CD4-positive, alpha-beta T cell (primary cell): ENCODE measurements around the gene LHFPL6. TPM values are rescaled to one million over a fixed set of nuclear protein-coding genes. Genes with fewer than 3 reads are reported as not detected.

ENCODE experiments used
- ATAC-seq: fragments of 200-7000 bp; cut with Tn5 transposase; one replicate; pipeline ENCODE4 v1.10.0; 2022; ENCODE audit warnings: mild to moderate bottlenecking; ENCODE audit not compliant: poor library complexity
- CTCF ChIA-PET: fragments of 350-600 bp; sonication (Branson Sonifier 250); formaldehyde crosslinking; loops from one replicate; lab custom pipeline; 2021; ENCODE audit warnings: antibody characterized with exemption, inconsistent platforms; lab: Charles Lee
- POLR2A ChIA-PET: fragments of 350-600 bp; sonication (Branson Sonifier 250); formaldehyde crosslinking; loops from one replicate; lab custom pipeline; 2021; ENCODE audit warnings: antibody characterized with exemption, inconsistent platforms; lab: Charles Lee
- DNase-seq, 14 experiments: peaks; one replicate each; pipeline ENCODE4 v3.0.0-alpha.2; 2013 to 2020; ENCODE audit warnings: mixed read lengths in 2 of 14
- H3K27ac ChIP-seq, 2 donors: one replicate each; pipeline versions ENCODE4 v1.5.1 to v1.7.0; 2013; ENCODE audit warnings: low read length in 2 of 2, low read depth in 1 of 2, mild to moderate bottlenecking in 1 of 2
- H3K27me3 ChIP-seq, 2 experiments: 1 replicate in 1 of 2; 2 replicates in 1 of 2; pipeline versions ENCODE4 v1.6.1 to v1.7.0; 2013; ENCODE audit warnings: low read length in 2 of 2, control low read depth in 1 of 2, mild to moderate bottlenecking in 1 of 2, moderate library complexity in 1 of 2; ENCODE audit not compliant: insufficient read depth in 2 of 2, control insufficient read depth in 1 of 2
- H3K36me3 ChIP-seq: one replicate; pipeline ENCODE4 v1.6.1; 2013; ENCODE audit warnings: low read length, control low read depth; ENCODE audit not compliant: insufficient read depth
- H3K4me1 ChIP-seq: one replicate; pipeline ENCODE4 v1.6.1; 2013; ENCODE audit warnings: low read length, control low read depth; ENCODE audit not compliant: insufficient read depth
- H3K4me3 ChIP-seq: one replicate; pipeline ENCODE4 v1.5.1; 2013; ENCODE audit warnings: mild to moderate bottlenecking, low read length, moderate library complexity
- H3K9me3 ChIP-seq, 2 experiments: 1 replicate in 1 of 2; 2 replicates in 1 of 2; pipeline versions ENCODE4 v1.6.1 to v1.7.0; 2013; ENCODE audit warnings: low read length in 2 of 2, mild to moderate bottlenecking in 2 of 2, control low read depth in 1 of 2, moderate library complexity in 1 of 2; ENCODE audit not compliant: control insufficient read depth in 1 of 2, insufficient read depth in 1 of 2
- H3K27ac Mint-ChIP-seq: one replicate; pipeline ENCODE4 v1.8.0; 2020; ENCODE audit warnings: mixed read lengths
- H3K27me3 Mint-ChIP-seq: one replicate; pipeline ENCODE4 v1.8.0; 2021; ENCODE audit warnings: mixed read lengths
- H3K36me3 Mint-ChIP-seq: one replicate; pipeline ENCODE4 v1.8.0; 2021; ENCODE audit warnings: low read depth, mixed read lengths
- H3K4me1 Mint-ChIP-seq: one replicate; pipeline ENCODE4 v1.8.0; 2021; ENCODE audit warnings: low read depth, mixed read lengths
- H3K4me3 Mint-ChIP-seq: one replicate; pipeline ENCODE4 v1.8.0; 2020; ENCODE audit warnings: mild to moderate bottlenecking, mixed read lengths
- H3K9me3 Mint-ChIP-seq: one replicate; pipeline ENCODE4 v1.8.0; 2020; ENCODE audit warnings: mixed read lengths
- CTCF ChIP-seq: fragments of 200-600 bp; IDR thresholded peaks from one replicate; pipeline ENCODE4 v1.8.0; 2022; ENCODE audit warnings: antibody characterized with exemption, mild to moderate bottlenecking
- intact Hi-C, 2 experiments: fragments of 100-400 bp; cut with DNase I in 1 of 2; cut with micrococcal nuclease in 1 of 2; formaldehyde crosslinking; loops; one replicate each; pipeline versions ENCODE4 v1.15.1 to v1.9.0; 2023 to 2025; cut with DNase I, micrococcal nuclease
- total RNA-seq, 174 experiments: library from RNA in 2 of 174; stranded (reverse) in 2 of 174; gene quantifications; one replicate each; pipeline ENCODE4 v1.2.3 and lab custom pipeline; 2021 to 2026

LHFPL6 gene
- total RNA-seq, 2 experiments from 2014 or later: not detected

GRCh38 chr13:39524795-39525194, 78.2 kb downstream of the LHFPL6 start:
- intact Hi-C loops: no loop called here

GRCh38 chr13:39522329-39522728, 80.7 kb downstream of the LHFPL6 start:
- Mint-ChIP-seq H3K4me1 (no peaks in the 10 kb centered on the region), H3K4me3 (no peak overlapping the region), H3K9me3 (no peaks in the 10 kb centered on the region), H3K27me3 (peaks cover 24% of the 10 kb centered on the region), H3K36me3 (no peaks in the 10 kb centered on the region), H3K27ac (no peak overlapping the region)
- Histone ChIP-seq H3K27me3 (no peaks in the 10 kb centered on the region), H3K36me3 (no peaks in the 10 kb centered on the region), H3K4me1 (no peaks in the 10 kb centered on the region), H3K4me3 (no peak overlapping the region), H3K27ac (no peak overlapping the region), H3K9me3 (no peaks in the 10 kb centered on the region)
- ChIA-PET POLR2A (no interaction called here), CTCF (no interaction called here)
- TF ChIP-seq CTCF: no peak
- no peak for DNase-seq
- ATAC-seq: no peak
- intact Hi-C loops: no loop called here

More at GRCh38 chr13:39524795-39525194, 78.2 kb downstream of the LHFPL6 start:
- H3K27ac Mint-ChIP-seq: no peak overlapping the region
- ChIA-PET CTCF (no interaction called here), POLR2A (no interaction called here)
- H3K9me3 Mint-ChIP-seq: no peaks in the 10 kb centered on the region
- no peaks in the 10 kb centered on the region for H3K36me3 ChIP-seq
- no peak for TF ChIP-seq CTCF
- H3K36me3 Mint-ChIP-seq: no peaks in the 10 kb centered on the region
- H3K27me3 ChIP-seq: no peaks in the 10 kb centered on the region
- peaks cover 36% of the 10 kb centered on the region for H3K27me3 Mint-ChIP-seq
- H3K4me3 Mint-ChIP-seq: no peak overlapping the region
- DNase-seq (no peak), ATAC-seq (no peak)
- no peaks in the 10 kb centered on the region for H3K4me1 Mint-ChIP-seq
- no peak overlapping the region for H3K27ac ChIP-seq
- no peaks in the 10 kb centered on the region for H3K9me3 ChIP-seq
- H3K4me3 ChIP-seq: no peak overlapping the region
- H3K4me1 ChIP-seq: no peaks in the 10 kb centered on the region

GRCh38 chr13:39521701-39522100, 81.3 kb downstream of the LHFPL6 start:
- no peaks in the 10 kb centered on the region for H3K4me1 Mint-ChIP-seq
- no peaks in the 10 kb centered on the region for H3K9me3 Mint-ChIP-seq
- no peak overlapping the region for H3K4me3 ChIP-seq
- no peaks in the 10 kb centered on the region for H3K9me3 ChIP-seq
- H3K4me1 ChIP-seq: no peaks in the 10 kb centered on the region
- H3K4me3 Mint-ChIP-seq: no peak overlapping the region
- no peak overlapping the region for H3K27ac ChIP-seq
- H3K27ac Mint-ChIP-seq: no peak overlapping the region
- ATAC-seq: no peak
- POLR2A ChIA-PET: no interaction called here
- H3K27me3 Mint-ChIP-seq: peaks cover 24% of the 10 kb centered on the region
- H3K36me3 ChIP-seq: no peaks in the 10 kb centered on the region
- DNase-seq: no peak
- no peaks in the 10 kb centered on the region for H3K36me3 Mint-ChIP-seq
- CTCF ChIA-PET: no interaction called here
- no peak for TF ChIP-seq CTCF
- intact Hi-C loops: no loop called here
- H3K27me3 ChIP-seq: no peaks in the 10 kb centered on the region
